ENCODE measurements around the gene LARP1B.
A peak's percentile ranks its signal among the peaks of the same experiment; 100 is the strongest.
"Not testable (repeated sequence)": the region's sequence is repeated elsewhere in the genome, so short reads cannot be mapped to it uniquely, and the experiment has no call there.

The LARP1B gene

DNA sequence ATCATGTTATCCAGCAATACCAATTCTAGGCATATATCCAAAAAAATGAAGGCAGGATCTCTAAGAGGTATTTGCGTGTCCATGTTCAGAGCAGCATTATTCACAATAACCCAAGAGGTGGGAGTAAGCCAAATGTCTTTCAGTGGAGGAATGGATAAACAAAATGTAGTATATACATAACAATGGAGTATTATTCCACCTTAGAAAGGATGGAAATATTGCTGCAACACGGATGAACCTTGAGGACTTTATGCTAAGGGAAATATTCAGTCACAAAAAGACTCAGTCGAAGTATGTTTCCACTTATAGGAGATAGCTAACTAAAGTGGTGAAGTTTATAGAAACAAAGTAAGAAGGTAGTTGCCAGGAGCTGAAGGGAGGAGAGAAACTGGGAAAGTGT, 74.3 kb downstream of the LARP1B start:
- no peak for DNase-seq (ENCODE audit: low read depth)

DNA sequence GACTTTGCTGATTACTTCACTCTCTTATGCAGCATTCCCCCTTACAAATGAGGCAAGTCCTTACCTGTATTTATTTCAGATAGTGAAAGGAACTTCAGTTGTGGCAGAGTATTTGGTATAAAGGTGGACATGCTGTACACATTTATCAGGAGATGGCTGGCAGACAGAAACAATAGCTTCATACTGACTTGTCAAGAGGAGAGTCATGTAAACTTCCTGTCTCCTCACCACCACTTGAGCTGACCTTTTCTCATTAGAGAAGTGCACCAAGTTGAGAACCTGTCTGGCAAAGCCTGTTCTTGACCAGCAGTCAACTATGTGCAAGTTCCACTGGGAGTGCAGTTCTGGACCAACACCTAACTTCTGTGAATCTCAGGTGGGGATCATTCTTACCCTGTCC, 80.8 kb downstream of the LARP1B start:
- DNase-seq (ENCODE audit: low read depth), result no peak

DNA sequence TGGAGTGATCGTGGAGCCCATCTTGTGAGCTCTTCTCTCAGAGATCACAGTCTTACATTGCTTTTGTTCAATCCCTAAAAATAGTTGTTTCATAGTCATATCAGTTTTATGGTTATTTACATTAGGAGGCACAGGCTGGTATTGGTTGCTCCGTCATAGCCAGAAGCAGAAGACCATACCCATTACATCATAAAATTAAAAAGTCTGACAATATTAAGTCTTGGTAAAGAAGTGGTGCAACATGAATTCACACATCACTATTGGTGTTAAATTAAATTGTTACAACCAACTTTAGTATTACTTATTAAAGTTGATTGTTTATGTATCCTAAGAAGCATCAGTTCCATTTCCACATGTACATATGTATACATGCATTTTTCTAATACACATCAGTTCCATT, 84.6 kb downstream of the LARP1B start:
- no peak for DNase-seq (ENCODE audit: low read depth)

DNA sequence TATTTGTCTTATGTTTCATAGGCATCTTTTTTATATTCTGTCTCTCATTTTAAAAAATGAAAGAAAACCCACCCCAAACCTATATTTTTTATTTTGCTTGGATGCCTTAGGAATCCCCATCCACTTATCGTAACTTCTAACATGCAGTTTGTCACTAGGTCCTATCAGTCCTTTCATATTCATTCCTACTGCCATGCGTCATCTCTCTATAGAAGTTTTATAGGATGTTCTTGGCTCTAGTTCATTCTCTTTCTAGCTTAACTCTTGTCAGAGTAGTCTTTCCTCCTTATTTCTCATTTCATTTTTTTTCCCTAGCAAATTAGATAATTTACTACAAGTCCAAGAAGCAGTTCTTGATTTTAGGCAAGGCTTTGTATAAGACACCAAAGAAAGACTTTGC, 92.7 kb downstream of the LARP1B start:
- DNase-seq (ENCODE audit: low read depth), result no peak

DNA sequence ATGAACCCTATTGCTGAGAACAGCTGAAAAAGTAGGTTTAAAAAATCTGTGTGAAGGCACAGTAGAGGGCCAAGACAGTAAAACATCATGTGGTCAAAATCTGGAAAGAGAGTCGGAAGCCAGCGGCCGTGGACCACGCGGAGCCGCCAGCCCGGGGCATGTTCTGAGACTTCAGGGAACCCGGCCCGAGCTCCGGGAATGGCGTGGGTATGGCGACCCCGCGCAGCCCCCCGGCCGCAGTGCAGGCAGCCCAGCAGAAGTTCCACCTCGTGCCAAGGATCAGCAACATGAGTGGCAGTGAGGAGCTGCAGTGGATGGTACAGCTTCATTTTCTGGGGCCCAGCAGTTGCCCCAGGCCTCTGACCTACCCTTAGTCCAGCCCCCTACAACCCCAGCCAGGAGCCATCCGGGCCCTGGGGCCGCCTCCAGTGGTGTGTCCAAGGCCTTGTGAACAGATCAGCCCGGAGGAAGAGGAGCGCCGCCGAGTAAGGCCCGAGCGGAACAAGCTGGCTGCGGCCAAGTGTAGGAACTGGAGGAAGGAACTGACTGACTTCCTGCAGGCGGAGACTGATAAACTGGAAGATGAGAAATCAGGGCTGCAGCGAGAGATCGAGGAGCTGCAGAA, 94.2 kb downstream of the LARP1B start:
- no peak for DNase-seq (ENCODE audit: low read depth)

DNA sequence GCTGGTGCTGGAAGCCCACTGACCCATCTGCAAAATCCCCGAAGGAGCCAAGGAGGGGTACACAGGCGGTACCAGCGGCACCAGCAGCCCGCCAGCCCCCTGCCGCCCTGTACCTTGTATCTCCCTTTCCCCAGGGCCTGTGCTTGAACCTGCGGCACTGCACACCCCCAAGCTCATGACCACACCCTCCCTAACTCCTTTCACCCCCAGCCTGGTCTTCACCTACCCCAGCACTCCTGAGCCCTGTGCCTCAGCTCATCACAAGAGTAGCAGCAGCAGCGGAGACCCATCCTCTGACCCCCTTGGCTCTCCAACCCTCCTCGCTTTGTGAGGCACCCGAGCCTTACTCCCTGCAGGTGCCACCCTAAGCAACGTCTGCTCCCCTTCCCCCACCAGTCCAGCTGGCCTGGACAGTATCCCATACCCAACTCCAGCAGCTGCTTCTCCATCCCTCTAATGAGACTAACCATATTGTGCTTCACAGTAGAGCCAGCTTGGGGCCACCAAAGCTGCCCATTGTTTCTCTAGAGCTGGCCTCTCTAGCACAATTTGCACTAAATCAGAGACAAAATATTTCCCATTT, 94.9 kb downstream of the LARP1B start:
- no peak for DNase-seq (ENCODE audit: low read depth)

DNA sequence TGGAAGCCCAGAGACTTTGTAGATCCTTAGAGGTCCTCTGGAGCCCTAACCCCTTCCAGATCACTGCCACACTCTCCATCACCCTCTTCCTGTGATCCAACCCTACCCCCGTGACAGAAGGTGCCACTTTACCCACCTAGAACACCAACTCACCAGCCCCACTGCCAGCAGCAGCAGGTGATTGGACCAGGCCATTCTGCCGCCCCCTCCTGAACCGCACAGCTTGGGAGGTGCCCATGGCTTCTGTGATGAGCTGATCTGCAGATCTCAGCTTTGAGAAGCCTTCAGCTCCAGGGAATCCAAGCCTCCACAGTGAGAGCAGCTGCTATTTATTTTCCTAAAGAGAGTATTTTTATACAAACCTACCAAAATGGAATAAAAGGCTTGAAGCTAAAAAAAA, 95.4 kb downstream of the LARP1B start:
- not testable (repeated sequence) for DNase-seq (ENCODE audit: low read depth)

DNA sequence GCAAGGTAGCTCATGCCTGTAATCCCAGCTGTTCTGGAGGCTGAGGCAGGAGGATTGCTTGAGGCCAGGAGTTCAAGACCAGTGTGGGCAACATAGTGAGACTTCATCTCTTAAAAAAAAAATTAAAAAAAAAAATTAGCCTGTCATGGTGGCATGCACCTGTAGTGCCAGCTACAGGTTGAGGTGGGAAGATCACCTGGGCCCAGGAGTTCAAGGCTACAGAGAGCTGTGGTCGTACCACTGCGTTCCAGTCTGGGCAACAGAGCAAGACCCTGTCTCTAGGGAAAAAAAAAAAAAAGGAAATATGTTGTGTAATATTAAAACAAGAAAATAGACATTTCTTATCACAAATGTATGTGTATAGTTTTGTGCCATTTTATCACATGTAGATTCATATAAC, 97.8 kb downstream of the LARP1B start:
- DNase-seq (ENCODE audit: low read depth), result no peak

DNA sequence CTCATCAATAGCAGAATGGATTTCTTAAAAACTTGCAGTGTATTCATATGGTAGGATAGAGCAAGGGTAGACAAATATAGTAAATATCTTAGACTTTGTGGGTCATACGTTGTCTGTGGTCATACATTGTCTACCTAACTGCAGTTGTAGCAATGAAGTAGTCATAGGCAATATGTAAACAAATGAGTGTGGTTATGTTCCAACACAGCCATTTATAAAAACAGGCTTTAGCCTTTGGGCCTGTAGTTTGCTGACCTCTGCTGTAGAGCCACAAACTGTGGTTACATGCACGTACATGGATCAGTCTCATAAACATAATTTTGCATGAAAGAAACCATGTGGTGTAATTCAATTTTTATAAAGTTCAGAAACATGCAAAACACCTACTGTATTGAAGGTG, 98.9 kb downstream of the LARP1B start:
- peak; percentile 14 for DNase-seq (ENCODE audit: low read depth)

DNA sequence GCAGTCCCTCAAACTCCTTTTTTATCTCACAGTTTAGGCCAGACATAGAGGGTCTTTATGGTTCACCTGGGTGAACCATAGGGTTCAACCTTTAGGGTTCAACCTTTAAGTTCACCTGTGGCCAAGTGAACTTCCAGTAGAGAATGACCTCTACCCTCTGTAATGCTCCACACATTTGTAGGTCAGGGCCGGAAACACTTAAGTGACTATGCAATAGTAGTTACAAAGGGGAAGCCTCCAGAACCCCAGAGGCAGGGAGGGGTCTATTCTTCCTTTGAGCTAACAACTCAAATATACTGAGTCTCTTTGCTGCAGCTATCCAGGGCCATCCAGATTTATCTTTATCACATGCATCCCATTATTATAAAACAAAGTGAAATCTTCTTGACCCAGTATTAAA, 100.0 kb downstream of the LARP1B start:
- no peak for DNase-seq (ENCODE audit: low read depth)

DNA sequence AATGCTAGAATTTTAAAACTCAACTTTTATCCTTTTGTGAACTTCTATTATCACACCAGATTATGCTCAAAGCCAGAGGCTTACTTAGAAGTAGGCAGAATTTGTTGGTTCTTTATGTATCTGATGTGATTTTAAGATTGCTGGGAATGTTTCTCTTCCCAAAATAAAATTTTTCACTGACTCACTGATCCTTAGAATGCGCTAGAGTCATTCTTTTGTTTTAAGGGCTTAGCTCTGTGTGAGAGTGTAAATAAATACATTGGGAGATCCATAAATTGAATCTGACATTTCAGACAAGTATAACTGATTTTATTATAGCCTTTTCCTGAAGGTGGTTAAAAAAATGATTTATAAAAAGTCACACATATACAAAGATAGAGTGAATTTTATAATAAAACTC, 101.3 kb downstream of the LARP1B start:
- no peak for DNase-seq (ENCODE audit: low read depth)

DNA sequence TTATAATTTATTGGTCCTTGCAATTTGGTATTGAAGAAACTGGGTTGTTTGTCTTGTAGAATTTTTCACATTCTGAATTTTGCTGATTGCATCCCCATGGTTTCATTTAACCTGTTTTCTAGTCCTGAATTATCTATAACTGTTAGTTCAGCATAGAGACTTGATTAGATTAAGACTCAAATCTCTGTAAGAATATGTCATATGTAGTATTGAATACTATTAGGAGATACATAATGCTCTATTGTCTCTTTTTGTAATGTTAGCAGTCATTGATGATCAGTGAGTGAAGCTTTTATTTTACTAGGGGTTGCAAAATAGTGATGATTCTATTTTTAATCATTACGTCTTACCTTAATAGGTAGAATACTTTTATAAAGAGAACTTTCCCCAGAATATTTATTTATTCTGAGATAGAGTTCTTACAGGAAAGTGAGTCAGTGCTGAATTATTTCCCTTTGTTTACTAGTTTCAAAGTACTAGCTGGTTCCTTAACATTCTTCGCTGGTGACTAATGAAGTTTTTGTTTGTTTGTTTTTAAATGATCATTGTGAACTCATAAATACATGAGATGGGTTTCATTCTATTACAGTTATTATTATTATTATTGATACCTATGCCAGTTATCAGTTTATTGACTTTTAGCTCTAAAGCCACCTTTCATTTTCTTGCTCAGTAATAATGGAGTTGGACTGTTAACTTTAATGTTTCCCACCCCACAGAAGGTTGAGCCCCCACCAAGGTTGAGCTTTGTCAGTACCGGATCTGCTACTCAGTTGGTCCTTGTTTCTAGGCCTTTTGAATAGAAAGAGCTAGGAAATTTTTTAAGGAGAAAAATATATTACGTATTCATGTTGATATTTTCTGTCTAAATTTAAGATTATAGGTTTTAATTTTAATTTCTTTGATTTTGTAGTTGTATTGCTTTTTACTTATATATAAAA, 102.3 kb downstream of the LARP1B start:
- peak; percentile 9 for DNase-seq (ENCODE audit: low read depth)

DNA sequence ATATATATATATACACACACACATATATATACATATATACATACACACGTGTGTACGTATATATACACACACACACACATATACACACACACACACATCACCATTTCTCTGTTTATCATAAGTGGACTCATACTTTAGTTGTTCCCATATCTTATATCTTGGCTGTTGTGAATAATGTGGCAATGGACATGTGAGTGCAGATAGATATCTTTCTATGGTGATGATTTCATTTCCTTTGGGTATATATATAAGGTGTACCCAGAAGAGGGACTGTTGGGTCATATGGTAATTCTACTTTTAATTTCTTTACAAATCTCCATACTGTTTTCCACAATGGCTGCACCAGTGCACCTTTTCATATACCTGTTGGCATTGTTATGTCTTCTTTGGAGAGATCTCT, 105.9 kb downstream of the LARP1B start:
- DNase-seq (ENCODE audit: low read depth), result no peak

DNA sequence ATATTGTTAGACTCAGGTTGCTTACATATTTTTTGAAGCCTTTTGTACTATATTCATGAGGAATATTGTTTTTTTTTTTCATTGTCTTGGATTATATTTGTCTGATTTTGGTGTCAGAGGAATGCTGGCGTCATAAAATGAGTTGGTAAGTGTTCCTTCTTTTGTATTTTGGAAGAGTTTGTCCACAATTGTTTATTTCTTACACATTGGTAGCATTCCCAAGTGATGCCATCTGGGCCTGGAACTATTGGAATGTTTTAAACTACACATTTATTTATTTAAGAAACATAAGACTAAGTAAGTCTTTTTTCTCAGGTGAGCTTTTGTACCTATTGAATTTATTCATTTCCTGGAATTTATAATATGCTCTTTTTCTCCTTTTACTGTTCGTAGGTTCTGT, 107.6 kb downstream of the LARP1B start:
- no peak for DNase-seq (ENCODE audit: low read depth)

DNA sequence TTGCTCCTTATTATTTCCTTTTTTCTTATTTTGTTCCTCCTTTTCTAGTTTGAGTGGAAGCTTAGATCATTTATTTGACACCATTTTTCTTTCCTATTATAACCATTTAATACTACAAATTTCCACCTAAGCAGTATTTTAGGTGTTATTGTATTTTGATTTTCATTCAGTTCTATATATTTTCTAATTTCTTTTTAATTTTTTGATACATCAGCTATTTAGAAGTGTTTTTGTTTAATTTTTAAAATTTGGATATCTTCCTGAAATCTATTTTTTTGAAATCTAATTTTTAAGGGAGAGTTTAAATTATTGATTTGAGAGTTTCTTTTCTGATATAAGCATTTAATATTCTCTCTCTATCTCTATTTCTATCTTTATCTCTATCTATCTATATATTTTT, 108.1 kb downstream of the LARP1B start:
- no peak for DNase-seq (ENCODE audit: low read depth)

DNA sequence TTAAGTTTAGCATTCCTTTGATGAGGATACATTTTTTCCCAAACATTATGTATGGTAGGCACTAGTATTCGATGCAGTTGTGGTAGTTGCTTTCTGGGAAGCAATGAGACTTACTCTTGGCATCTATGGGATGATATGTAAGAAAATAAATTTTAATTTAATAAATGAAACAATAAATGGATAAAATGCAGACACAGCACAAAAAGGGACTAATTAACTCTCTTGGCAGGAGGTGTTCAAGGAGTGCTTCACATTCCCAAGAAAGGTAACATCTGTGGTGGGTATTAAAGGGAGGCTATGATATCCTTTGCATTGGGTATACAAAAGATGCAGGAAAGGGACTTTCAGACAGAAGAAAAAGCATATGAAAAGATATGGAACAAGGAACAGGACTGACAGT, 115.5 kb downstream of the LARP1B start:
- no peak for DNase-seq (ENCODE audit: low read depth)

DNA sequence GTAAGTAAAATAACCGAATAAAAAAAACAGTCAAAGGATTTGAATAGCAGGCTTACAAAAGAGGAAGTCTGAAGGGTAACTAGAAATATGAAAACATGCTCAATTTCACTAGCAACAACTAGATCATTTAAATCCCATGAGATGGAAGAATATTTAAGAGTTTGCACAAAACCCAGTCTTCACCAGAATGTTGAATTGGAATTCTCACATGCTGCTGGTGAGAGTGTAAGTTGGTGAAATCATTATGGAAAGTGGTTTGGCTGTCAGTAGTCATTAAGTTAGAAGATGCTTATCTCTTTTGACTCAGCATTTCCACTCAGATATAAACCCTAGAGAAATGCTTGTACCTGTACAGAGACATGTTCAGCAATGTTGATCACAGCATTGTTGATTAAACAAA, 116.4 kb downstream of the LARP1B start:
- no peak for DNase-seq (ENCODE audit: low read depth)

DNA sequence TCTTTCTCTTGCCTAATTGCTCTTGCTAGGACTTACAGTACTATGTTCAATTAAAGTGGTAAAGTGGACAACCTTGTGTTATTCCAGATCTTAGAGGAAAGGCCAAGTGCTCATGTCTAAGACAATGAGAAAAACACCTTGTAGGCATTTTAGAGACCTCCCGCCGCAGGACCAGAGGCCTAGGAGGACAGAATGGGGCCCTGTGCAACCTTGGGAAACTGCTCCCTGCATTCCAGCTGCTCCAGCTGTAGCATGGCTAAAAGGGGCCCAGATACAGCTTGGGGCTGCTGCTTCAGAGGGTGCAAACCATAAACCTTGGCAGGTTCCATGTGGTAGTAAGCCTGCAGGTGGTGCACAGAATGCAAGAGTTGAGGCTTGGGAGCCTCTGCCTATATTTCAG, 125.5 kb downstream of the LARP1B start:
- no peak for DNase-seq (ENCODE audit: low read depth)

DNA sequence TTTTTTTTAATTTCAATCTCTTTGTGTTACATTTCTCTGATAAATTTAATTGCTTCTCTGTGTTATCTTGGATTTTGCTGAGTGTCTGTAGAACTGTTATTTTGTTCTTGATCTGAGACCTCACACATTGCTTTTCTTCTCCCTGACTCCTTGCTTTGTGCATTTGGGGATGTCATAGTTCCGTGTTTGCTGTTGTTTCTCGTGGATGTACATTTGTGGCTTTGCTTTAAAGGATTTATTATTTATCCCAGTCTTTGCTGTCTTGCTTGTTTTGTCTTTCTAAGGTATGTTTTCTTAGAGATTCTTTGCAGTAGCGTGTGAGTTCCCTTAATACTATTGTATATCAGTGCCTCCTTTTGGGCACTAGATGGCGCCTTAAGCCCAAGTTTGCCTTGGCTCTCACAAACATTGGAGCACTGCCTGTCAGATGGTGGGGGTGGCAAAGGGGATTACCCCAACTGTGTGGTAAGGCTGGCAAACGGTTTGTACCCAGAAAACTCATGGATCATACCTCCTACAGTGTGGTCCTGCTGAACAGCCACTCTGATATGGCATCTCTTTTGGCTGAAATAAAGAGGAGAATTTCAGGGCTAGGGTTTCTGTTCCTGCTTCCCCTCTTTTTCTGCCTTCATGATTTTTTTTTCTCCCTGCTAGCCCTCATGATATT, 130.1 kb downstream of the LARP1B start:
- peak; percentile 63 for DNase-seq (ENCODE audit: low read depth)

DNA sequence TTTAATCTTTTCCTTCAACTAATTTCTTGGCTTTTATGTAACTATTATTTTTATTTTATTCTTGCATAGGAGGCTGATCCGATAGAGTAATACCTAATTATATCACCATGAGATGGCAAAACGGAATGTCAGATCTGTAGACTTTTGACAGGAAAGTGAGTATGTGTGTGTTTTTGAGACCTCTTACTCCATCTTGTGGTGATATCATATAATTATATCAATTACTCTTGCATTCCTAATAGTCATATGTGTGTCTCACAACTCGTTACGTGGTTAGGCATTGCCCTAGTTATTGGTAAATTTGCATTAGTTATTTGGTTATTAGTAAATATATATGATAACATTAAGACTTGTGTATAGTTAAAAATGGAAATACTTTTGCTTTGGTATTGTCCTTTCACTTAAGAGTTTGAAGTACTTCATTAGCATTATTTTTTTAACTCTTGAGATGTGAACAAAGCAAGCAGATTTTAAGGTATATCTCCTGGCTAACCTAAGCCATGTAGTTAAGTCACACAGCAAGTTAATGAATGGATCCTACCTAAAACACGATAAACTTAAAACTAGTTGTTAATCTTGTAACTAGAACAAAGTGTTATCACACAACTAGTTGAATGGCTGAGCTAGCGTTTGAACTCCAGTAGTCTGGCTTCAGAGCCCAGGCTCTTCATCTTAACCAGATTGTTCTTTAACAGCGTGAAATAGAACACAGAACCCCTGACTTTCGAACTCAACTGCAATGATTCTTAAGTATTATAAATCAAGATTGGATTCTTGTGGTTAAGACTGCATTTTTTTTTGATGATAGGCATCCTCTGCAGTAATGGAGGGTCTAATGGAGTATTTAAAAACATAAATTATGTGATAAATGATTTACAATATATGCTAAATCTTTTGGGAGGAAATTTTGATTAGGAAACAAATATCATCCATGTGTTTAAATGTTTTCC, 159.4 kb downstream of the LARP1B start:
- peak; percentile 45 for DNase-seq (ENCODE audit: low read depth)

DNA sequence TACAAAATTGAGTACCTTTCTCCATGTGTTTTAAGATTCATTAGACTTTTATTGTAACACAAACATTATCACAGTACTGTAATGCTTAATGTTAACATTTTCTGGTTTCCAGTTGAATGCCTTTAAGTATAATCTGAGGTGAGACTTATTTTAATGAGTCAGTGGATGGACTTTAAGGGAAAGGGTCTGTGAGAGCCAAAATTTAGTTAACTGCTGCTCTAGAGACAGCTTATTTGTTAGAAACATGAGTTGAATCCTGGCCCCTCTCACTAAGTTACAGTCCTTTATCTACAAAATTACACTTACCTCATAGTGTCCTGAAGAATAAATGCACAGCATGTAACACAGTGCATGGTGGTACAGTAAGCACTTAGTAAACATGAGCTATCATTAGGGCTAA, 160.5 kb downstream of the LARP1B start:
- no peak for DNase-seq (ENCODE audit: low read depth)

DNA sequence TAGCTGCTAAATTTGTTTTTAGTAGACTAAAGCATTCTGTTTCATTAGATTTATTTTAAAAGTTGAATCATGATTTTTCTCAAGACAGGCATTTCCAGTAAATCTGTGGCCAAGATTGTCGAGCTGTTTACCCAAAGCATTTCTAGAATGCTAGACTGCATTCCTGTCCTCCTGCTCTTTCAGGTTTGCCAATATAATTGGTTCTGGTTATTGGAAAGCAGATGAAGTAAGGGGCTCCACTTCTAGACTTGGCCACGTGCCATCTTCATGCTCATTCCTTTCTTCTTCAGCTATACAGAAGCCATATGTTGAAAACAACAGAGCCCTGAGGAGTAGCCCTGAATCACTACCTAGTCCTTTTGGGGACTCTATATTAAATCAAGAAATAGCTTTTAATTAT, 164.0 kb downstream of the LARP1B start:
- peak; percentile 34 for DNase-seq (ENCODE audit: low read depth)
